GM18867 (cell line): ENCODE results near the gene PYHIN1.

ENCODE experiments used
- ATAC-seq: cut with Tn5 transposase; IDR thresholded peaks from one replicate; pipeline ENCODE4 v1.9.1; 2021; ENCODE audit warnings: mild to moderate bottlenecking, moderate library complexity; ENCODE audit not compliant: unreplicated experiment

The PYHIN1 gene

DNA sequence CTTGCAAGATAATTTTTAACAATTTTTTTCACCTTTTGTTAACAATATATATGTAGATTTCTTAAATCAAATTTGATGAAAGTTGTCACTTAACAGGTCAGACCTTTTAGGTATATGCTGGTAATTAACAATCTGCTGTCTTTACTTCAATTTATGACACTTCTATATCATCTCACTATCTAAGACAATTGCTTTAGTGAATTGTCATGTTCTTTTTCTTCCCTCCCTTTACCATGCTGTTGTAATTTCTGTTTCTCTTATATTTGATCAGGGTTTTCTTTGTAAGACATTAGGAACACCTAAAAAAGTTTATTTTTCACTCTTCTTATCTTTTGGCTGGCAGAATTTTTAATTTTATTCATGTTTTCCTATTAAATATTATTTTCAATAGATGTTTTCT lies 80.4 kb downstream of the PYHIN1 start:
- ATAC-seq = no peak

DNA sequence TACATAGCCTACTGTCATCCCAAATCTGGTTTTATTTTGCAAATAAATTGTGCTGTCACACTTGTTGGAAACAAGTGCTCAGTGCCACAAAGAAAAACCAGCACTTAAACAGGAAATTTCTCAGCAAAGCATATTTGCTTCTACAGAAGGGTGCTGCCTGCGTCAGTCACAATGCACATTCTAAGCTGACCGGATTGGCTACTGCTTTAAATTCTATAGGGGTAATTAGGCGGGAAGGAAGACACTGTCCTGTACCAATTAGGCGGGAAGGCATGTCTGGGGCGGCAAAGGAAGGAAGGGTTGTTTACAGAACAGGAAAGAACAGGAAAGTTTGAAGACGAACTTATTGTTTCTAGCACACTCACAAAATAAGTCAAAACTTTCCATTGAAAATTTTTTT lies 81.1 kb downstream of the PYHIN1 start:
- ATAC-seq = peak; percentile 23

DNA sequence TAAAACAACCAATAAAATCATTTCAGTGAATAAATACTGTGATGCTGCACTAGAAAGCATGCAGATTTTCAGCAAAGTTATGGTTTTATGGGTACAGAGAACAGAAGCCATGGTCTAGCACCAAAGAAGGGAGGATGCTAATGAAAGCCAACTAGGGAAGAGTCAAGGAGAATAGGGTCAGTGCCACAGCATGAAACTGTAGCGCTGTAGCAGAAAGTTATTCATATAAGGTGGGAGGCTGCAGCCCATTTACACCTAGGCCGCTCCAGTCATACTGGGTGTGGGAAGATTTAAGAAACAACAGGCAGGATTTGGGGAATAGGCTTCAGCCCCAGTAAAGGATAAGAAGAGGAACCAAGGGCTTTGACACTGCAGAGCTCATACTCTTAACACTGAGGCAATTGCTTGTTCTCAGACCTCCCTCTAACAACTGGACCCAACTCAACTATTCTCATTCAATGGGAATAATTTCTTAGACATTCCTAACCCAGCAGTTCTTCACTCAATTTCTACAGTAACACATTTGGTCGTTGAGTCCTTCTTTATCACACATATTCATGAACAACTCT lies 82.7 kb downstream of the PYHIN1 start:
- ATAC-seq = no peak

DNA sequence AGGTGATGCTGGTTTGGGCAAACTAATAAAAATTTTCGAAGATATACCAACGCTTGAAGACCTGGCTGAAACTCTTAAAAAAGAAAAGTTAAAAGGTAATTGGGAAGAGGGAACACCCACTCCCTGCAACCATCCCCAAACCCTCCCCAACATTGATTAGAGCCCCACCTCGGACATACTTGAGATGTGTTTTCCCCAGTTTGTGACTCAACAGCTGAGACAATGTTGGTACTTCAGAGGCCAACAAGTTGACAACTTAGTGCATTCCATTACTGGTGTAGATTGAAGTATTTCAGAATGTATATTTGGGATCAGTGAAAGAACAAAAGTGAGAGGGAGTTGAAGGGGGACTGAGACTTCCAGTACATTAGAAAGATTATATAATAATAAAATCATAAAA lies 83.5 kb downstream of the PYHIN1 start:
- ATAC-seq = no peak

DNA sequence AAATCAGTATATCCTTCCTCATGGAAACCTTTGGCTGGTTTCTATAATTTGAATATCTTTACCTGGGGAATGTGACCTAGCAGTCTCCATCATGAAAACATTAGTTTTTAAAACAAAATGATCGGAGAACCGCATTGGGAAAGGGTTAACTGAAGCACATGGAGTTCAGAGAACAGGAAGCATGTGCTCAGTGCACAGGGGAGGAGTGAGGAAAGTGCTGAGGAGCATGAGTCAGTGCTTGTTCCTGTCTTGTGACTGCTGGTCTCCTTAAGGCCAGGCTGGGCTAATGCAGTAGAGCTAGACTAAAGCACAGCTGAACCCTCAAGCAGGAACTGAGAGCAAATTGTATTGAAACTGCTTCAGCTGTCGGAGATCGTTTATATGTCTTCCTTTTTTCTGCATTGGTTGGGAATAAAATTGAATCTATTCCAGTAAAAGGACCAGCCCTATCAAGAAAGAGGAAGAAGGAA lies 84.1 kb downstream of the PYHIN1 start:
- peak; percentile 93 for ATAC-seq

DNA sequence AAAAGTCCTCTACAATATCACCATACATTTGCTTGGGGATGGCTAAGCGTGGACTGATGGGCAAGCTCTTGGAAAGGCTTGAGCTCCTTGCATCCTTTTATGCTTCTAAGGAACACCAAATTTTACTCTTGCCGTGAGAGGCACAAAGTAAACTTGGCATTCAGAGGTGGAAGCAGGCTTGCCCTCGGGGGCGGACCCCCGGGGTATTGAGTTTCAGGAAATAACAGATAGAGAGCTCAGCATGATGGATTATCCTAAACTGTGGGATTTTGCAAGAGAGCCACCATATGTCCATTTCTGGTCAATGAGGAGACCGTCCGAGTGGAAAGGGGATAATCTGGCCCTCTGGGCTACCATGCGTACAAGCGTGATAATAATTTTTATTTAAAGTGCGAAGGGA lies 92.4 kb downstream of the PYHIN1 start:
- ATAC-seq = no peak

DNA sequence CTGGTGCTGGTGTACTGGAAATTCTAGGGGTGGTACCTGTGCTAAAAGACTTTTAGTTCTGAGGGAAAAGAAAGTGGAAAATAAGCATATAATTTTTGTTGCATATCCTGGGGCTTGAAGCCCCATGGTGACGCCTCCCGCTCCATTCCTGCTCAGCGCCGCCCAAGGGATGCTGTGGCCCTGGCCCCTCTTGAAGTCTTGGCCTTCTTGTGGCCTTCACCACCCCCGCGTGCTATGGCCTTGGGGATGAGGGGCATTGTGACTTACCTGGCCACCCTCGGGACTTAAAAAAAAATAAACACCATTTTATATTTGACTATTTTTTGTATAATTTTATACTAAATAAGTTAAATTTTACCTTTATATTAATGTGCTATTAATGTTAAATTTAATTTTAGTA lies 93.7 kb downstream of the PYHIN1 start:
- no peak for ATAC-seq
